Measurements from ENCODE around the gene DCDC2B. TPM values are rescaled to one million over a fixed set of nuclear protein-coding genes. Genes with fewer than 3 reads are reported as not detected.
A peak's percentile ranks its signal among the peaks of the same experiment; 100 is the strongest.
"Not testable (repeated sequence)": the region's sequence is repeated elsewhere in the genome, so short reads cannot be mapped to it uniquely, and the experiment has no call there.

Gene DCDC2B
- total RNA-seq = under 0.01 TPM in 1 of 2 replicates, not detected in the other

DNA sequence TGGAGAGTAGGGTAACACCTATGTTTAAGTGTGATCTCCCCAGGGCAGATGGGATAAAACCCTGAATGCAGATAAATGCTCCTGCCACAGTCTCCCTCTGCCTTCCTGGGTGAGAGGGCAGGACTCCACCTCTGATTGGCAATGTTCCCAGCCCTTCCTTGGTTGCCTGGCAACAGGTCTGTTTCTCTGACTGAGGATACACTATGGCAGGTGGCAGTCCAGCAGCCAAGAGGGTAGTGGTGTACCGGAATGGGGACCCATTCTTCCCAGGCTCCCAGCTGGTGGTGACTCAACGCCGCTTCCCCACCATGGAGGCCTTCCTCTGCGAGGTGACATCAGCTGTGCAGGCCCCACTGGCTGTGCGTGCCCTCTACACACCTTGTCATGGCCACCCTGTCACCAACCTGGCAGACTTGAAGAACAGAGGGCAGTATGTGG lies at the start of gene DCDC2B:
Gene DCDC2B, plus strand, starts transcription at position 199 of the 438 bp plus-strand sequence. Its CDS starts 5 bp downstream, at position 204.
- TF ChIP-seq, protein P1, sequence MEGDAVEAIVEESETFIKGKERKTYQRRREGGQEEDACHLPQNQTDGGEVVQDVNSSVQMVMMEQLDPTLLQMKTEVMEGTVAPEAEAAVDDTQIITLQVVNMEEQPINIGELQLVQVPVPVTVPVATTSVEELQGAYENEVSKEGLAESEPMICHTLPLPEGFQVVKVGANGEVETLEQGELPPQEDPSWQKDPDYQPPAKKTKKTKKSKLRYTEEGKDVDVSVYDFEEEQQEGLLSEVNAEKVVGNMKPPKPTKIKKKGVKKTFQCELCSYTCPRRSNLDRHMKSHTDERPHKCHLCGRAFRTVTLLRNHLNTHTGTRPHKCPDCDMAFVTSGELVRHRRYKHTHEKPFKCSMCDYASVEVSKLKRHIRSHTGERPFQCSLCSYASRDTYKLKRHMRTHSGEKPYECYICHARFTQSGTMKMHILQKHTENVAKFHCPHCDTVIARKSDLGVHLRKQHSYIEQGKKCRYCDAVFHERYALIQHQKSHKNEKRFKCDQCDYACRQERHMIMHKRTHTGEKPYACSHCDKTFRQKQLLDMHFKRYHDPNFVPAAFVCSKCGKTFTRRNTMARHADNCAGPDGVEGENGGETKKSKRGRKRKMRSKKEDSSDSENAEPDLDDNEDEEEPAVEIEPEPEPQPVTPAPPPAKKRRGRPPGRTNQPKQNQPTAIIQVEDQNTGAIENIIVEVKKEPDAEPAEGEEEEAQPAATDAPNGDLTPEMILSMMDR (IDR thresholded peaks at IDR 0.05; ENCODE audit: extremely low read depth, low read depth, low read length) = no peak
- Histone ChIP-seq H3K9me3 (ENCODE audit: low read depth, low read length) (no peaks in the 10 kb centered on the region), H3K79me2 (ENCODE audit: insufficient read depth, low read length) (peaks cover 8% of the 10 kb centered on the region), H3K27me3 (ENCODE audit: insufficient read depth, low read length) (no peaks in the 10 kb centered on the region), H3K4me1 (ENCODE audit: insufficient read depth, low read length) (peaks cover 12% of the 10 kb centered on the region), H3K36me3 (ENCODE audit: insufficient read depth, low read length) (peaks cover under 1% of the 10 kb centered on the region), H3K4me2 (ENCODE audit: insufficient read depth, low read length) (no peak within 1 kb of the TSS), H4K20me1 (ENCODE audit: insufficient read depth, low read length) (no peaks in the 10 kb centered on the region), H2AFZ (ENCODE audit: low read length) (no peak within 1 kb of the TSS), H3K4me3 (ENCODE audit: insufficient read depth, low read length) (no peak within 1 kb of the TSS), H3K27ac (ENCODE audit: low read depth, low read length) (no peak within 1 kb of the TSS)
- DNase-seq (ENCODE audit: insufficient read length, low spot score, missing footprints) = peak; percentile 50

DNA sequence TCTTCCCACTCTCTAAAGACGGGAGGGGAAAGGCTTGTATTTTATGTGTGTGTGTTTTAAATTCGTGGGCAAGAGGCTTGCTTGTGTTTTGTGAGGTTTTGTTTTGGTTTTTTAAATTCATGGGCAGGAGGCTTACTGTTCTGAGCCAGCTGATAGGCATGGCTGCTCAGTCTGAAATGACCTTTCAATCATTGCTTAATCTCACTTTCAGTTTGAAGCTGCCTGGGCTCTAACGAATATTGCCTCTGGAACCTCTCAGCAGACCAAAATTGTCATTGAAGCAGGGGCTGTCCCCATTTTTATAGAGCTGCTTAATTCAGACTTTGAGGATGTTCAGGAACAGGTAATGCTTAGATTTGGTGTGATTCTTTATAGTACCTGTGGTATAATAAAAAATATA lies 49.7 kb upstream of the DCDC2B start:
- no peak overlapping the region for H3K27ac ChIP-seq (ENCODE audit: low read depth, low read length)
- H3K27me3 ChIP-seq (ENCODE audit: insufficient read depth, low read length) = no peaks in the 10 kb centered on the region
- H4K20me1 ChIP-seq (ENCODE audit: insufficient read depth, low read length) = peaks cover 5% of the 10 kb centered on the region
- H3K36me3 ChIP-seq (ENCODE audit: insufficient read depth, low read length) = peaks cover 61% of the 10 kb centered on the region
- DNase-seq (ENCODE audit: insufficient read length, low spot score, missing footprints) = no peak
- no peak overlapping the region for H3K4me3 ChIP-seq (ENCODE audit: insufficient read depth, low read length)
- H3K4me1 ChIP-seq (ENCODE audit: insufficient read depth, low read length) = no peaks in the 10 kb centered on the region
- H3K4me2 ChIP-seq (ENCODE audit: insufficient read depth, low read length) = no peak overlapping the region
- H2AFZ ChIP-seq (ENCODE audit: low read length) = no peak overlapping the region
- H3K79me2 ChIP-seq (ENCODE audit: insufficient read depth, low read length) = peaks cover 17% of the 10 kb centered on the region
- H3K9me3 ChIP-seq (ENCODE audit: low read depth, low read length) = no peaks in the 10 kb centered on the region
- TF ChIP-seq, protein P1 (IDR thresholded peaks at IDR 0.05; ENCODE audit: extremely low read depth, low read depth, low read length) = no peak

DNA sequence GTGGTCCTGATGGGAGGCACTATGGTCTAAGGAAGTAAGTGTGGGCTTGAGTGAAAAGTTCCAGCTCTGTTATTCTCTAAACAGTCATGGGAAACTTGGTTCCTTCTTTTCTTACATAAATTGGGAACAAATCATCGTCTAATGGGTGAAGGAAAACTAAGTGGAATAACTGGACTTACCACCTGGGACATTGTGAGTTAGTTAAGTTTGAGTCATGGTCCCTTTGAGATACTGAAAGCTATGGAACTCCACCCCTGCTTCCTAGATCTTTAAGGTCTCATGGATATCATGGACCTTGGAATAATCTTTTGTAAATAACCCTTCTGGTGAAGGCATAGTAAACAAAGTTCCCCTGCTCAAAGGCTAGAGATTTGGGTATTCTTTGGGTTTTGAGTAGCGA lies 45.5 kb upstream of the DCDC2B start:
- Histone ChIP-seq H3K4me3 (ENCODE audit: insufficient read depth, low read length) (no peak overlapping the region), H3K4me2 (ENCODE audit: insufficient read depth, low read length) (no peak overlapping the region), H3K36me3 (ENCODE audit: insufficient read depth, low read length) (peaks cover 60% of the 10 kb centered on the region), H2AFZ (ENCODE audit: low read length) (no peak overlapping the region), H3K79me2 (ENCODE audit: insufficient read depth, low read length) (no peaks in the 10 kb centered on the region), H3K27me3 (ENCODE audit: insufficient read depth, low read length) (no peaks in the 10 kb centered on the region), H4K20me1 (ENCODE audit: insufficient read depth, low read length) (no peaks in the 10 kb centered on the region), H3K4me1 (ENCODE audit: insufficient read depth, low read length) (no peaks in the 10 kb centered on the region), H3K9me3 (ENCODE audit: low read depth, low read length) (no peaks in the 10 kb centered on the region), H3K27ac (ENCODE audit: low read depth, low read length) (no peak overlapping the region)
- TF ChIP-seq, protein P1 (IDR thresholded peaks at IDR 0.05; ENCODE audit: extremely low read depth, low read depth, low read length) = no peak
- peak; percentile 6 for DNase-seq (ENCODE audit: insufficient read length, low spot score, missing footprints)

DNA sequence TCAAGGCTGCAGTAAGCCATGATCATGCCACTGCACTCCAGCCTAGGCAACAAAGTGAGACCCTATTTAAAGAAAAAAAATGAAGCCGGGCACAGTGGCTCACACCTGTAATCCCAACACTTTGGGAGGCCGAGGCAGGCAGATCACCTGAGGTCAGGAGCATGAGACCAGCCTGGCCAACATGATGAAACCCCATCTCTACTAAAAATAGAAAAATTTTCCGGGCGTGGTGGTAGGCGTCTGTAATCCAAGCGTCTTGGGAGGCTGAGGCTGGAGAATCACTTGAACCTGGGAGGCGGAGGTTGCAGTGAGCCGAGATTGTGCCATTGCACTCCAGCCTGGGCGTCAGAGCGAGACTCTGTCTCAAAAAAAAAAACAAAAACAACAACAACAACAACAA lies 43.3 kb upstream of the DCDC2B start:
- H3K36me3 ChIP-seq (ENCODE audit: insufficient read depth, low read length) = peaks cover 62% of the 10 kb centered on the region
- H3K27me3 ChIP-seq (ENCODE audit: insufficient read depth, low read length); H3K27ac ChIP-seq (ENCODE audit: low read depth, low read length); H4K20me1 ChIP-seq (ENCODE audit: insufficient read depth, low read length); H3K4me2 ChIP-seq (ENCODE audit: insufficient read depth, low read length); H2AFZ ChIP-seq (ENCODE audit: low read length); H3K9me3 ChIP-seq (ENCODE audit: low read depth, low read length); H3K79me2 ChIP-seq (ENCODE audit: insufficient read depth, low read length); DNase-seq (ENCODE audit: insufficient read length, low spot score, missing footprints); H3K4me1 ChIP-seq (ENCODE audit: insufficient read depth, low read length); H3K4me3 ChIP-seq (ENCODE audit: insufficient read depth, low read length): not testable (repeated sequence)
